ENCODE measurements around the gene SDCCAG8.

GRCh38 chr1:243526180-243526579 is 270.3 kb downstream of the SDCCAG8 start:
- no peak for TF ChIP-seq POLR2A (IDR thresholded peaks at IDR 0.05; ENCODE audit: low read length)
- TF ChIP-seq, protein P1, sequence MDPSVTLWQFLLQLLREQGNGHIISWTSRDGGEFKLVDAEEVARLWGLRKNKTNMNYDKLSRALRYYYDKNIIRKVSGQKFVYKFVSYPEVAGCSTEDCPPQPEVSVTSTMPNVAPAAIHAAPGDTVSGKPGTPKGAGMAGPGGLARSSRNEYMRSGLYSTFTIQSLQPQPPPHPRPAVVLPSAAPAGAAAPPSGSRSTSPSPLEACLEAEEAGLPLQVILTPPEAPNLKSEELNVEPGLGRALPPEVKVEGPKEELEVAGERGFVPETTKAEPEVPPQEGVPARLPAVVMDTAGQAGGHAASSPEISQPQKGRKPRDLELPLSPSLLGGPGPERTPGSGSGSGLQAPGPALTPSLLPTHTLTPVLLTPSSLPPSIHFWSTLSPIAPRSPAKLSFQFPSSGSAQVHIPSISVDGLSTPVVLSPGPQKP (IDR thresholded peaks at IDR 0.05; ENCODE audit: low read depth, low read length): no peak
- no peak for TF ChIP-seq SMC3 (IDR thresholded peaks at IDR 0.05)
- TF ChIP-seq, protein P2, sequence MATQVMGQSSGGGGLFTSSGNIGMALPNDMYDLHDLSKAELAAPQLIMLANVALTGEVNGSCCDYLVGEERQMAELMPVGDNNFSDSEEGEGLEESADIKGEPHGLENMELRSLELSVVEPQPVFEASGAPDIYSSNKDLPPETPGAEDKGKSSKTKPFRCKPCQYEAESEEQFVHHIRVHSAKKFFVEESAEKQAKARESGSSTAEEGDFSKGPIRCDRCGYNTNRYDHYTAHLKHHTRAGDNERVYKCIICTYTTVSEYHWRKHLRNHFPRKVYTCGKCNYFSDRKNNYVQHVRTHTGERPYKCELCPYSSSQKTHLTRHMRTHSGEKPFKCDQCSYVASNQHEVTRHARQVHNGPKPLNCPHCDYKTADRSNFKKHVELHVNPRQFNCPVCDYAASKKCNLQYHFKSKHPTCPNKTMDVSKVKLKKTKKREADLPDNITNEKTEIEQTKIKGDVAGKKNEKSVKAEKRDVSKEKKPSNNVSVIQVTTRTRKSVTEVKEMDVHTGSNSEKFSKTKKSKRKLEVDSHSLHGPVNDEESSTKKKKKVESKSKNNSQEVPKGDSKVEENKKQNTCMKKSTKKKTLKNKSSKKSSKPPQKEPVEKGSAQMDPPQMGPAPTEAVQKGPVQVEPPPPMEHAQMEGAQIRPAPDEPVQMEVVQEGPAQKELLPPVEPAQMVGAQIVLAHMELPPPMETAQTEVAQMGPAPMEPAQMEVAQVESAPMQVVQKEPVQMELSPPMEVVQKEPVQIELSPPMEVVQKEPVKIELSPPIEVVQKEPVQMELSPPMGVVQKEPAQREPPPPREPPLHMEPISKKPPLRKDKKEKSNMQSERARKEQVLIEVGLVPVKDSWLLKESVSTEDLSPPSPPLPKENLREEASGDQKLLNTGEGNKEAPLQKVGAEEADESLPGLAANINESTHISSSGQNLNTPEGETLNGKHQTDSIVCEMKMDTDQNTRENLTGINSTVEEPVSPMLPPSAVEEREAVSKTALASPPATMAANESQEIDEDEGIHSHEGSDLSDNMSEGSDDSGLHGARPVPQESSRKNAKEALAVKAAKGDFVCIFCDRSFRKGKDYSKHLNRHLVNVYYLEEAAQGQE (IDR thresholded peaks at IDR 0.05): no peak
- no peak for TF ChIP-seq EP300 (IDR thresholded peaks at IDR 0.05)
- TF ChIP-seq CTCF (IDR thresholded peaks at IDR 0.05): no peak
- no peak for TF ChIP-seq RAD21 (conservative IDR thresholded peaks at IDR 0.05 in 1 of 2, IDR thresholded peaks at IDR 0.05 in 1 of 2)
- no peak for TF ChIP-seq HEYL (CRISPR knock-in tag; IDR thresholded peaks at IDR 0.05)
- TF ChIP-seq, protein P3, sequence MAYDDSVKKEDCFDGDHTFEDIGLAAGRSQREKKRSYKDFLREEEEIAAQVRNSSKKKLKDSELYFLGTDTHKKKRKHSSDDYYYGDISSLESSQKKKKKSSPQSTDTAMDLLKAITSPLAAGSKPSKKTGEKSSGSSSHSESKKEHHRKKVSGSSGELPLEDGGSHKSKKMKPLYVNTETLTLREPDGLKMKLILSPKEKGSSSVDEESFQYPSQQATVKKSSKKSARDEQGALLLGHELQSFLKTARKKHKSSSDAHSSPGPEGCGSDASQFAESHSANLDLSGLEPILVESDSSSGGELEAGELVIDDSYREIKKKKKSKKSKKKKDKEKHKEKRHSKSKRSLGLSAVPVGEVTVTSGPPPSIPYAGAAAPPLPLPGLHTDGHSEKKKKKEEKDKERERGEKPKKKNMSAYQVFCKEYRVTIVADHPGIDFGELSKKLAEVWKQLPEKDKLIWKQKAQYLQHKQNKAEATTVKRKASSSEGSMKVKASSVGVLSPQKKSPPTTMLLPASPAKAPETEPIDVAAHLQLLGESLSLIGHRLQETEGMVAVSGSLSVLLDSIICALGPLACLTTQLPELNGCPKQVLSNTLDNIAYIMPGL (CRISPR knock-in tag; IDR thresholded peaks at IDR 0.05; ENCODE audit: borderline replicate concordance): no peak
- TF ChIP-seq CHD2 (IDR thresholded peaks at IDR 0.05; ENCODE audit: low read length, partially characterized antibody): no peak
- no peak for TF ChIP-seq PHF8 (IDR thresholded peaks at IDR 0.05; ENCODE audit: borderline replicate concordance, low read depth)

All from A549 (cell line).